Memory B cell (primary cell): ENCODE results near the gene ZBTB40.

Experiments
- ATAC-seq: fragments of 150-1000 bp; cut with Tn5 transposase; 2 replicates; pipeline ENCODE4 v1.10.0; 2021; ENCODE audit warnings: low read depth, mild to moderate bottlenecking, moderate library complexity
- DNase-seq, 2 donors: peaks; one replicate each; pipeline ENCODE4 v3.0.0; 2022; ENCODE audit warnings: low spot score in 2 of 2
- H3K27ac Mint-ChIP-seq: one replicate; pipeline ENCODE4 v1.8.0; 2022; ENCODE audit warnings: mild to moderate bottlenecking, moderate library complexity, mixed read lengths
- H3K27me3 Mint-ChIP-seq: one replicate; pipeline ENCODE4 v1.8.0; 2022; ENCODE audit warnings: mixed read lengths
- H3K36me3 Mint-ChIP-seq: one replicate; pipeline ENCODE4 v1.8.0; 2022; ENCODE audit warnings: mild to moderate bottlenecking, mixed read lengths
- H3K4me1 Mint-ChIP-seq: one replicate; pipeline ENCODE4 v1.8.0; 2022; ENCODE audit warnings: mixed read lengths
- H3K4me3 Mint-ChIP-seq: one replicate; pipeline ENCODE4 v1.8.0; 2022; ENCODE audit warnings: mild to moderate bottlenecking, moderate library complexity, mixed read lengths
- H3K9me3 Mint-ChIP-seq: one replicate; pipeline ENCODE4 v1.8.0; 2022; ENCODE audit warnings: mixed read lengths

The ZBTB40 gene

DNA sequence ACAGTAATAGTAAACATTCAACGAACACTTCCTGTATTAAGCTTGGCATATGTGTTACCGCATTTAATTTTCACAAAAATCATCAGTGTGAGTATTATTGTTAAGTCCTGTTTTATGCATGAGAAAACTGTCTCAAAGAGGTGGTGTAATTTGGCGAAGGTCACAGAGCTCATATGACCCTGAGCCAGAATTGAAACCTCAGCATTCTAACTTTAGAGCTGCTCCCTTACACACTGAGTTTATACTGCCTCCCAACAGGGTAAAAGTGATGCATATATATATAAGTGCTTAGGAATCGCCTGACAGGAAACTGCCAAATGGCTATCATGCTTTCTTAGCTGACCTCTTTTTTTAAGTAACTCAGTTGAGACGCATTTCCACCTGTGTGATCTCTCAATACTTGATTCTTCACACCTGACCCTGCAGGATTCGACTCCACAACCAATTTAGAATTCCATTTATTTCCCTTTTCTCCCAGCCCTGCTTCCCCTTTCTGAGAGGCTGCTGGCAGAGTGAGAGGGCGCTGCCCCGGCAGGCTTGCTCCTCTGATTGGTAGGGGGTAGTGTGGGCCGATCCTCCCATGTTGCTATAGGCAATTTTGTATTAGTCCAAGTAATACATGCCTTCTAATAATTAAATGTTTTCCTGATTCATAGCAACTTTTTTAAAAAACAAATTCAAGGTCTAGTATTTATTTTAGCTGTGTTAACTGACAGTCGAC lies 40.5 kb downstream of the ZBTB40 start:
- Mint-ChIP-seq H3K27me3 (no peaks in the 10 kb centered on the region), H3K4me1 (peaks cover 4% of the 10 kb centered on the region), H3K36me3 (peaks cover 34% of the 10 kb centered on the region), H3K9me3 (no peaks in the 10 kb centered on the region), H3K27ac (no peak overlapping the region), H3K4me3 (no peak overlapping the region)
- ATAC-seq, result no peak
- no peak for DNase-seq

DNA sequence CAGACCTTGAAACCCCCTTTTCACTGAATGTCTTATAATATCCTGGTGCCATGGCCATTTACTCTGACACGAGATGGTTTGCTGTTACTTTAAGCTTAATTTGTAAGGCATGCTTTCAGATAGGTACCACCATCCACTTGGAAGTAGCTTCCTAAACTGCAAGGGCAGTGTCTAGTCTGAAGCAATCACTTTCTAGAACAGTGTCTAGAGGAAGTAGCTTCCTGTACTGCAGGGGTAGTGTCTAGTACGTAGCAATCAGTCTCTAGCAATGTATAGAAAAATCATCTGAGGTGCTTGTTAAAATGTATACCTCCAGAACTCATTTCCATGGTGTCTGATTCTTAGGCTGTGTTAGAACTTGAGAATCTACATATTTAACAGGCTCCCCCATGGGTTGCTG lies 42.5 kb downstream of the ZBTB40 start:
- H3K9me3 Mint-ChIP-seq, result no peaks in the 10 kb centered on the region
- DNase-seq (no peak), ATAC-seq (no peak)
- H3K4me1 Mint-ChIP-seq, result peaks cover 4% of the 10 kb centered on the region
- peaks cover 37% of the 10 kb centered on the region for H3K36me3 Mint-ChIP-seq
- H3K4me3 Mint-ChIP-seq, result no peak overlapping the region
- no peaks in the 10 kb centered on the region for H3K27me3 Mint-ChIP-seq
- H3K27ac Mint-ChIP-seq, result no peak overlapping the region

DNA sequence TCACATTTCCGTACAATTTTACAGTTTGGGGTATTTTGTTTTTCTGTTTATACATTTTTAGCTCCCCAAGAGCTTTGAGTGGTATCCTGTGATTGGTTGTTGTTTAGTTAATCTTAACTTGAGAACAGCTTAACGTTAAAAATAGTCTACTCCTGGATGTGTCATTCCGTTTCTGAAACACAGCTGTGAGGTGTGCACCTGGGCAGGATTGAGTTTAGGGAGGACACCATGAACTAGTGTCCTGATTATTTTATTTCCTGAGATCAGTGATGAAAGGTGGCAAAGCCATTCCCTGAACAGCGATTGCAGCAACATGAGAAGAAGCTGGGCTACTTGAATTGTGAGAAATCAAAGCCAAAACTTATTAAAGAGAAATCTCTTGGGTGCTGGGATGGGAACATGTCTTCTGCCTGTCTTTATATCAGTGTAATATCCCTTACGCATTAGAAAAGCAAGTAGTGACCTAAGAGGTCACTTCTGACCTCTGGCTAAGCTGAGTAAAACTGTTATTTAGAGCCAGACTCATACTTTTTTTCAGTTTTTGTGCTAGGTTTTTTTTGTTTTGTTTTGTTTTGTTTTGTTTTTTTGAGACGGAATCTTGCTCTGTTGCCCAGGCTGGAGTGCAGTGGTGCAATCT lies 43.4 kb downstream of the ZBTB40 start:
- H3K27ac Mint-ChIP-seq, result no peak overlapping the region
- DNase-seq, result no peak
- H3K36me3 Mint-ChIP-seq, result peaks cover 37% of the 10 kb centered on the region
- H3K4me1 Mint-ChIP-seq, result peaks cover 4% of the 10 kb centered on the region
- ATAC-seq, result no peak
- H3K4me3 Mint-ChIP-seq, result no peak overlapping the region
- no peaks in the 10 kb centered on the region for H3K9me3 Mint-ChIP-seq
- no peaks in the 10 kb centered on the region for H3K27me3 Mint-ChIP-seq

DNA sequence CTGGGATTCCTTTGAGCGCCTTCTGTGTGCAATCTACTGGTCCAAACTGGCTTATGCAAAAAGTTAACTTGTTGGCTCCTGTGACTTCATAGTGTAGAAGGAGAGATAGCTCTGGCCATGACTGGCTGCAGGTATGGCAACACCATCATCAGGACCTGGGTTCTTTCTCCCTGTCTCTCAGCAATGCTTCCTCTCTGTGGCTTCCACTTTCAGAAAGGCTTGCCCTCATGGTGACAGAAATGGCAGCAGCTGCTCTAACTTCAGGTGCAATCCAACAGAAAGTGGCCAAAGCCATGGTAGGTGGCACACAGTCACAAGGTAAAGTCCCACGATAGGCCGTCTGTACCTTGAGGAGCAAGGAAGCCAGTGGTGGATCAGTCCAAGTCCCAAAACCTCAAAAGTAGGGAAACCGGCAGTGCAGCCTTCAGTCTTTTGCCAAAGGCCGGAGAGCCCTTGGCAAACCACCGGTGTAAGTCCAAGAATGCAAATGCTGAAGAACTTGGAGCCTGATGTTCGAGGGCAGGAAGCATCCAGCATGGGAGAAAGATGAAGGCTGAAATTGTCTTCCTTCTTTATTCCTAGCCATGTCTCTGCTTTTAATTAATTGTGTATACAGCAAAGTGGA lies 45.0 kb downstream of the ZBTB40 start:
- H3K36me3 Mint-ChIP-seq, result peaks cover 44% of the 10 kb centered on the region
- H3K9me3 Mint-ChIP-seq, result no peaks in the 10 kb centered on the region

GRCh38 chr1:22498463-22498862 lies 46.8 kb downstream of the ZBTB40 start:
- Mint-ChIP-seq H3K4me1 (peaks cover 2% of the 10 kb centered on the region), H3K9me3 (no peaks in the 10 kb centered on the region), H3K36me3 (peaks cover 36% of the 10 kb centered on the region), H3K27me3 (no peaks in the 10 kb centered on the region), H3K27ac (no peak overlapping the region), H3K4me3 (no peak overlapping the region)
- DNase-seq, result no peak
- ATAC-seq, result no peak

More for the DNA sequence above, 45.0 kb downstream of the ZBTB40 start:
- no peak overlapping the region for H3K27ac Mint-ChIP-seq
- no peak overlapping the region for H3K4me3 Mint-ChIP-seq
- H3K27me3 Mint-ChIP-seq, result no peaks in the 10 kb centered on the region
- no peak for ATAC-seq
- DNase-seq, result no peak
- peaks cover 4% of the 10 kb centered on the region for H3K4me1 Mint-ChIP-seq

GRCh38 chr1:22500058-22500457 lies 48.4 kb downstream of the ZBTB40 start:
- Mint-ChIP-seq H3K9me3 (no peaks in the 10 kb centered on the region), H3K36me3 (peaks cover 26% of the 10 kb centered on the region), H3K27ac (no peak overlapping the region), H3K4me1 (no peaks in the 10 kb centered on the region), H3K4me3 (no peak overlapping the region), H3K27me3 (no peaks in the 10 kb centered on the region)
- ATAC-seq (no peak), DNase-seq (no peak)

GRCh38 chr1:22500471-22500870 lies 48.8 kb downstream of the ZBTB40 start:
- ATAC-seq (no peak), DNase-seq (no peak)
- Mint-ChIP-seq H3K27me3 (no peaks in the 10 kb centered on the region), H3K36me3 (peaks cover 28% of the 10 kb centered on the region), H3K4me3 (no peak overlapping the region), H3K4me1 (no peaks in the 10 kb centered on the region), H3K27ac (no peak overlapping the region), H3K9me3 (no peaks in the 10 kb centered on the region)

GRCh38 chr1:22502202-22502601 lies 50.6 kb downstream of the ZBTB40 start:
- Mint-ChIP-seq H3K4me3 (no peak overlapping the region), H3K4me1 (no peaks in the 10 kb centered on the region), H3K36me3 (peaks cover 31% of the 10 kb centered on the region), H3K27me3 (no peaks in the 10 kb centered on the region), H3K27ac (no peak overlapping the region), H3K9me3 (no peaks in the 10 kb centered on the region)
- DNase-seq (no peak), ATAC-seq (no peak)

- Mint-ChIP-seq H3K27me3 (no peaks in the 10 kb centered on the region), H3K4me1 (no peaks in the 10 kb centered on the region), H3K4me3 (no peak overlapping the region), H3K27ac (no peak overlapping the region), H3K9me3 (no peaks in the 10 kb centered on the region), H3K36me3 (peaks cover 43% of the 10 kb centered on the region)
- ATAC-seq (no peak), DNase-seq (no peak)
Observed at GRCh38 chr1:22503721-22504410, 52.2 kb downstream of the ZBTB40 start.

DNA sequence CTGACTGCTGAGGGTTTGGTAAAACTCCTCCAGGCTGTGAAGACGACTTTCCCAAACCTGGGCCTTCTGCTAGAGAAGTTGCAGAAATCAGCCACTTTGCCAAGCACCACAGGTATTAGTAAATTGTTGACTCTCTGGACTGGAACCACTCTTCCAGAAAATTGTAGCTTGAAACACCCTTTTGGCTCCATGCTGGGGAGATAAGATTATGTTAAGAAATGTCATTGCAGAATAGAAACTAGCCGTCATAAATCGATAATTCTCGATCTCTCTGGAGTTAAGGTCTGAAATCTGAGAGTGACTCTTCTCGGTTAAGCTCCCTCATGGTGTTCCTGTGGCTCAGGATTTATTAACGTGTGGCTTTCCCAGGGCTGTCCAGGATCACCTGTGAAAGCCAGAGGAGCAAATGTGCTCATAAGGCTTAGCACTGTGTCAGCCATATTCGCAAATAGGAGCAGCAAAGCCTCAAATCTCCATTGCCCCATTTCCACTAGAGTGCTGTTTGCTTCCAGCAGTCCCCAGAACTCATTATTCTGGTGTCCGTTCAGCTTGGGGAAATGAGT lies 54.6 kb downstream of the ZBTB40 start:
- peaks cover 47% of the 10 kb centered on the region for H3K36me3 Mint-ChIP-seq
- H3K4me3 Mint-ChIP-seq, result no peak overlapping the region
- H3K27me3 Mint-ChIP-seq, result no peaks in the 10 kb centered on the region
- no peaks in the 10 kb centered on the region for H3K4me1 Mint-ChIP-seq
- H3K27ac Mint-ChIP-seq, result no peak overlapping the region
- ATAC-seq, result no peak
- H3K9me3 Mint-ChIP-seq, result no peaks in the 10 kb centered on the region
- DNase-seq, result no peak

DNA sequence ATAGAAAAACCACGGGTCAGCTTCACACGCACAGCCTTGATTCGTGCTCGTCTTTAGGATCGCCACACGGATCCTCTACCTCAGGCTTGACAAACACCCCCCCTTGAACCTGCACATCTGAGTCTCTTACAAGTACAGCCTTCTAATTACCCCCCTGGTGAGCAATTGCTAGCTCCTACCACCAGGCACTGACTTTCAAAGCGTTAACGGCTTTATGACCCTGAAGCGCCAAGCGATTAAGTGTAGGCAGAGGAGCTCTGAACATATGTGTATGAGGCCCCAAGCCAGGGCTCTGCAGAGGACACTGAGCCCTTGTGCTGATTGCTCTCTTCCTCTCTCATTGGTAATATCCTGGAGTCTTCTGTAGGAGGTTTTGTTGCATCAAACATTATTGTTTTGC lies 55.9 kb downstream of the ZBTB40 start:
- Mint-ChIP-seq H3K36me3 (peaks cover 54% of the 10 kb centered on the region), H3K27me3 (no peaks in the 10 kb centered on the region), H3K4me3 (no peak overlapping the region), H3K27ac (no peak overlapping the region), H3K4me1 (no peaks in the 10 kb centered on the region), H3K9me3 (no peaks in the 10 kb centered on the region)
- DNase-seq, result no peak
- ATAC-seq, result no peak

DNA sequence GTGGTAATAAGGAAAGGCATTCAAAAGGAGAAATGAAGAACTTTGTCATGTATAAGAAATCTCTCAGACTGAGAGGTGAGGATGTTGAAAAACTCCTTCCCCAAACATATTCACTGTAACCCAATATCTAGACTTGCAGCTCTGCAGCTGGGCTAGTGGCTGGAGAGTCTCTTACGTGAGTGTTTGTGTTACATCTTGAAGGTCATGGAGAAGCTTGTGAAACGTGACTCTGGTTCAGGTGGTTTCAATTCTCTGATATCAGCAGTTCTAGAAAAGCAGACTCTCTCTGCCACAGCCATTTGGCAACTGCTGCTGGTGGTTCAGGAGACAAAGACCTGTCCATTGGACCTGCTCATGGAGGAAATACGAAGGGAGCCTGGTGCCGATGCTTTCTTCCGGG lies 56.7 kb downstream of the ZBTB40 start:
- Mint-ChIP-seq H3K4me1 (no peaks in the 10 kb centered on the region), H3K36me3 (peaks cover 59% of the 10 kb centered on the region), H3K27me3 (no peaks in the 10 kb centered on the region), H3K27ac (no peak overlapping the region), H3K4me3 (no peak overlapping the region), H3K9me3 (no peaks in the 10 kb centered on the region)
- DNase-seq (no peak), ATAC-seq (no peak)

DNA sequence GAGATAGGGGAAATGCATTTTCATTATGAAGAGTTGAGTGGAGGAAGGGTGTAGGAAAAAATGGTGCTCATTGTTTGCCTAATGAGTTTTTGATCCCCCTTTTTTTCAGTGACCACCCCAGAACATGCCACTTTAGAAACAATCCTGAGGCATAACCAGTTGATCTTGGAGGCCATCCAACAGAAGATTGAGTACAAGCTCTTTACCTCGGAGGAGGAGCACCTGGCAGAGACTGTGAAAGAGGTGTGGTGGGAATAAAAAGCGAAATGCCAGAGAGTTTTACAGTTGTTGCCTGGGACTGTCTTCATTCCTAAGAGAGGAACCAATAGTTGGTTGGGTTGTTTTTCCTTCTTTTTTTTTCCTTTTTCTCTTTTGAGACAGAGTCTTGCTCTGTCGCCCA lies 57.3 kb downstream of the ZBTB40 start:
- Mint-ChIP-seq H3K4me1 (no peaks in the 10 kb centered on the region), H3K27ac (no peak overlapping the region), H3K36me3 (peaks cover 61% of the 10 kb centered on the region), H3K9me3 (no peaks in the 10 kb centered on the region), H3K27me3 (no peaks in the 10 kb centered on the region), H3K4me3 (no peak overlapping the region)
- no peak for DNase-seq
- ATAC-seq, result no peak

DNA sequence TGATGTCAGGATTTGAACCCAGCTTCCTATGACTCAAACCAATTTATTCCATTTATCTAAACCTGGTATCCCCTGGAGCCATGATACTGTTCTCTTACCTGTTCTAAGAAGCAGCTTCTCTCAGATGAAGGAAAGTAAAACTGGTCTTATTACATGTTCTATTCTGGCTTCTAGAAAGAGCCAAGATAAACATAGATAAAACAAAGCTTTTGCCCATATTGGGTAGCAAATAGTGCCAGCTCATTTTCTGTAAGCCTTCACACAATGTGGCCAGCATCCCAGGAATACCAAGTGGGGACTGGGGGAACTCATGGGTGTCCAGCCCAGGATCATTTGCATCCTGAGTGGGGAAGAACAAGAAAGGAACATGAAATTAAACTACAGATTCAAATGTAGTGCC lies 58.2 kb downstream of the ZBTB40 start:
- ATAC-seq (no peak), DNase-seq (no peak)
- Mint-ChIP-seq H3K4me3 (no peak overlapping the region), H3K9me3 (no peaks in the 10 kb centered on the region), H3K27ac (no peak overlapping the region), H3K36me3 (peaks cover 67% of the 10 kb centered on the region), H3K27me3 (no peaks in the 10 kb centered on the region), H3K4me1 (no peaks in the 10 kb centered on the region)
